ENCODE results near the gene LCAT.
"Not testable (repeated sequence)": the region's sequence is repeated elsewhere in the genome, so short reads cannot be mapped to it uniquely, and the experiment has no call there.

Gene LCAT

DNA sequence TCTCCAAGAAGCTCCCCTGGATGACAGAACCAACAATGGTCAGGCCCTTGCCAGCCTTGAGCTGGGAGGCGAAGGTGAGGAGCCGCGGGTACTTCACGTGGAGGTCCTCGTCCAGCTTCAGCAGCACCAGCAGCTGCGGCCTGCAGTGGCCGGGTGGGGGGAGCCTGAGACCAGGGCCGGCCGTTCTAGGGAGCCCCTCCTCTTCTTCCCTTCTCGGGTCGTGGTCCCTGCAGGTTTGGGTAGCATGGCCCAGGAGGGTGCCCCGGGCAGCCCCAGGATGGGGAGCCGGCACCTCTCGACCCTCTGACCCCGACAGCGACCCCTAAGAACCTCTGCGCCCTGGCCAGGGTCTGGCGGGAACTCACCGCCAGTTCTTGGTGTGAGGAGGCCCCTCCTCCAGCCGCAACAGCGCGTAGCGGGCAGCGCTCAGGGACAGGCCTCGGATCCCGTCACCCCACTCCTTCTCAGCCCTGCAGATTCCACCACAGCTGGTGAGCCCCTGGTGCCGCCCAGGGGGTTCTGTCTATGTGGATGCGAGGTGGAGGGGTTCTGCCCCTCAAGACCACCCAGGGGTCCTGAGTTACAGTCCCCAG lies 3.1 kb upstream of the LCAT start:
- Histone ChIP-seq H3K4me3 (no peak overlapping the region), H3K27me3 (ENCODE audit: low read depth) (no peaks in the 10 kb centered on the region), H3K9me3 (no peaks in the 10 kb centered on the region), H3K36me3 (replicated peaks) (peaks cover 65% of the 10 kb centered on the region), H3K4me1 (no peaks in the 10 kb centered on the region)
- in situ Hi-C loops (cut with MboI; ENCODE audit: low sequenced_read_pairs), result no loop called here
- DNase-seq (ENCODE audit: low spot score in 2 of 2), result no peak

DNA sequence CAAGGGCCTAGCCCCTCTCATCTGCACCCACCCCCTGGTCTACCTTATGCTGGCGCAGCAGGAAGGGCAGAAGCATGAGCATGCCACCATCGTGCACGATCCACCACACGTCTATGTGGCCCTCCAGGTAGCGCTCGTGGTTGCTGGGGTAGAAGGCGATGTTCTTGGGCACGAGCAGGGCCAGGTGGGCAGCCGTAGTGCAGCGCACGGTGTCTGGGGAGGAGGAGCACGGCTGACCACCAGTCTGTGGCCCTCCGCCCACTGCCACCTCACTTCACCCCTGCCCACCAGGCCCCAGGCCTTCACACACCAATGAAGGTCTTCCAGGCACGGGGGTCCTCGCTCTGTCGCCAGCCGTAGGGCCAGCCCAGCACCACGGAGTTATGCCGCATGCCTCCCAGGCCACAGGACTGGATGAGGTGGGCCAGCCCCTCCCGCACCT lies 2.2 kb upstream of the LCAT start:
- Histone ChIP-seq H3K4me1 (no peaks in the 10 kb centered on the region), H3K9me3 (no peaks in the 10 kb centered on the region), H3K4me3 (no peak overlapping the region), H3K27me3 (ENCODE audit: low read depth) (no peaks in the 10 kb centered on the region), H3K36me3 (replicated peaks) (peaks cover 65% of the 10 kb centered on the region)
- no peak for DNase-seq (ENCODE audit: low spot score in 2 of 2)
- in situ Hi-C loops (cut with MboI; ENCODE audit: low sequenced_read_pairs), result no loop called here

DNA sequence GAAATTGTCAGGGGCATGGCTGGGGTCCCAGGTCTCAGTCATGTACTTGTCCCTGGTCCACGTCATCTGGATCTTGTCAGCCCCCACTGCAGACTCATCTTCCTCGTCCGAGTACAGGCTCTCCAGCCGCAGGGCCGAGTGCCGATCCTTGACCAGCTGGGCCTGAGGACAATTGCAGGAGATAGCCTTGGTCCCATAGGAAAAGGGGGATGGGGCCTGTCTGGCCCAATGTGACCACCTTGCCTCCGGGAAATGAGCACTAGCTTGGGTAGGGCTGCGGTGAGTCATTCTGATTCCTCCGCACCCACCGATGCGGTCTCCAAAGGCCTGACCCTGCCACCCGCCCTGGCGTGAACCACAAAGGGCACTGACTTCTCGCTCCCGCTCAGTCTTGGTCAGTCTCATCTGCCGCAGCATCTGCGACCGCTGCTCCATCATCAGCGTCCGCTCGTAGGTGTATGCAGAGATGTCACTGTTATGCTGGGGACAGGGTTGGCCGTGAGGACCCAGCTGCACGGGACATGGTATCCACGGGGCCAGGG lies 1.5 kb upstream of the LCAT start:
- no peak for DNase-seq (ENCODE audit: low spot score in 2 of 2)
- Histone ChIP-seq H3K27me3 (ENCODE audit: low read depth) (no peaks in the 10 kb centered on the region), H3K36me3 (replicated peaks) (peaks cover 58% of the 10 kb centered on the region), H3K4me1 (no peaks in the 10 kb centered on the region), H3K4me3 (no peak overlapping the region), H3K9me3 (no peaks in the 10 kb centered on the region)
- in situ Hi-C loops (cut with MboI; ENCODE audit: low sequenced_read_pairs), result no loop called here

DNA sequence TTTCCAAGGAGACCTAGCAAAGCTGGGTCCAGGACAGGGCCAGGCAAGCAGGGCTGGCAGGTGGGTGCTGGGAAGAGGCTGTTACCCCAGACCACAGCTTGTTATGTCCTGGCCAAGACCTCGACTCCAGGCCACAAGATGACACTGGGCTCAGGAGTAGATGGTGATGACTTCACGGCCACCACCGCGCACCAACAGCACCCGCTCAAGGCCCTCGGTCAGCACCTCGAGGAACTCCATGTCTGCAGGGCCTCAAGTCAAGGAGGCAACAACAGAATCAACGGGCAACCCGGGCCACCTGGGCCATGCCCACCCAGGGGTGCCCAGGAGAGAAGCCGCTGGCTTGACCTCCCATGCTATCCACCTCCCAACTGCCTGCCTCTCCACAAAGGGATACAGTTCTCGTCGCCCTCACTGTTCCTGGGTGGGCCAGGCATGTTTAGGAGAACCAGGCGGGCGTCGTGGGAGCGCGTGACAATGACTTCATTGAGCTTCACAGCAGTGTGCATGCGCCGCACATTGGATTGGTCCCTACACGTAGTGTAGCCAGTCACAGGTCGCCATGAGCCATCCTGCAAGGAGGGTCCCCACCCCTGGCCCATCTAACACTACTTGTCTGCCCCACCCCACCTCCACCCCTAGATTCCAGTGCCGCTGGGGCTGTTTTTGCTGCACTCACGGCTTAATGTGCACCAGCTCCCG lies 921 bp upstream of the LCAT start:
- H3K4me1 ChIP-seq, result no peaks in the 10 kb centered on the region
- peaks cover 62% of the 10 kb centered on the region for H3K36me3 ChIP-seq (replicated peaks)
- DNase-seq (ENCODE audit: low spot score in 2 of 2), result no peak
- no peaks in the 10 kb centered on the region for H3K27me3 ChIP-seq (ENCODE audit: low read depth)
- H3K9me3 ChIP-seq, result no peaks in the 10 kb centered on the region
- H3K4me3 ChIP-seq, result no peak overlapping the region
- in situ Hi-C loops (cut with MboI; ENCODE audit: low sequenced_read_pairs), result no loop called here

DNA sequence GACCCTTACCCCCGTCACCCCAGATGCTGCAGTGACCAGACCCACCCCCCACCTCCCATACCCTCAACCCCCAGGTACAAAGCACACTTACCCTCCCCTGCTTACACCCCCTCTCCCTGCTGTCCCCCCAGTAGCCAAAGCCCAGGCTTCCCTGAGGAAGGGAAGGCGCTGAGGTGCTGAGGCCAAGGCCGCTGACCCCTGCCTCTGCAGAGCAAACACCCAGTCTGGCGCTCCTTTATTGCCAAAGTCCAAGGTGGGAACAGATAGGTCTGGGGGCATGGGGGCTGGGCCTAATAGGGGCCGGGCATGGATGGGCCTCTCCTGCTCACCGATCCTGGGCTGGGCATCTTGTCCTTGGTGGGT lies 683 bp downstream of the LCAT start:
- in situ Hi-C loops (cut with MboI; ENCODE audit: low sequenced_read_pairs), result no loop called here
- H3K36me3 ChIP-seq (replicated peaks), result peaks cover 63% of the 10 kb centered on the region
- no peak for DNase-seq (ENCODE audit: low spot score in 2 of 2)
- H3K4me1 ChIP-seq, result no peaks in the 10 kb centered on the region
- no peaks in the 10 kb centered on the region for H3K9me3 ChIP-seq
- no peaks in the 10 kb centered on the region for H3K27me3 ChIP-seq (ENCODE audit: low read depth)
- no peak overlapping the region for H3K4me3 ChIP-seq

DNA sequence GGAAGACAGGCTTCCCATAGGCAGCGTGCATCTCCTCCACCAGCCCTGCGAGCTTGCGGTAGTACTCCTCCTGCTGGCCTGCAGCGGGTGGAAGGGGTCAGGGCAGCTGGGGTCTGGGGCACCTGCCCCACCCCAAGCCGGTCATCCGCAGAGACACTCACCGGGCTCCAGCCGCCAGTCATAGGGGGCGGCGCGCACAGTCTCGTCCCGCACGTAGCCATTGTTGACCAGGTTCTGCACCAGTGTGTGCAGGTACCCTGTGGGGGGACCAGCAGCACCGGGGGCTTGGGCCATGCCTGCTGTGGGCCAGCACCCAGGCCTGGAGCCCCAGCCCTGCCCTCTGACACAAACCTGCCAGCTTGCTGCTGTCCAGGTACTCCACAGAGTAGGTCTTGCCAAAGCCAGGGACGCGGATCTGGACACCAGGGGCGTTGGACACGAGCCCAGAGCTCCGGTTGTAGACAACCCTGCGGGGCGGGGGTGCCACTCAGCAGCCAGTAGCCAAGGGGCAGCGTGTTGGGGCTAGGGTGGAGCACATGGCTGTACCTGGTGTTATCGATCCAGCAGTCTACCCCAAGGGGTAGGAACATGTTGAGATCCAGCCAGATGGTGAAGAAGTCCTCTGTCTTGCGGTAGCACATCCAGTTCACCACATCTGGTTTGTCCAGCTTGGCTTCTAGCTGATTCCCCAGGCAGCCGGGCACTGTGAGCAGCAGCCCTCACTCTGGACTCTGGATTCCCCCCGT lies 1.2 kb downstream of the LCAT start:
- no peak for DNase-seq (ENCODE audit: low spot score in 2 of 2)
- no peaks in the 10 kb centered on the region for H3K4me1 ChIP-seq
- in situ Hi-C loops (cut with MboI; ENCODE audit: low sequenced_read_pairs), result no loop called here
- H3K27me3 ChIP-seq (ENCODE audit: low read depth), result no peaks in the 10 kb centered on the region
- H3K9me3 ChIP-seq, result no peaks in the 10 kb centered on the region
- peaks cover 57% of the 10 kb centered on the region for H3K36me3 ChIP-seq (replicated peaks)
- H3K4me3 ChIP-seq, result no peak overlapping the region

DNA sequence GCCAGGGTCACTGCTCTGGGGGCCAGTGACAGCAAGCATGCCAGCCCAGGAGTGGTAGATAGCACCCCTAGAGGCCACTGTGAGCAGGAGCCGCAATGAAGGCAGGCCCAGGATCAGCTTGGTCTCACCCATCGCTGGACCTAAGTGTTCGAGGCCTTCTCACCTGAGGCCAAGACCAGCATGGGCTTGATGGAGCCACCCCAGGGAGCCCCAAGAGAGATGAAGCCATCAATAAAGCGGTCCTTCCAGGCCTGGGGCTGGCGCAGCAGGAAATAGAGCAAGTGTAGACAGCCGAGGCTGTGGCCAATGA lies 1.8 kb downstream of the LCAT start:
- peak in 1 of 2 experiments; percentile 70 for DNase-seq (ENCODE audit: low spot score in 2 of 2)
- in situ Hi-C loops (cut with MboI; ENCODE audit: low sequenced_read_pairs), result no loop called here
- no peaks in the 10 kb centered on the region for H3K9me3 ChIP-seq
- no peaks in the 10 kb centered on the region for H3K27me3 ChIP-seq (ENCODE audit: low read depth)
- no peaks in the 10 kb centered on the region for H3K4me1 ChIP-seq
- peaks cover 52% of the 10 kb centered on the region for H3K36me3 ChIP-seq (replicated peaks)
- H3K4me3 ChIP-seq, result no peak overlapping the region

DNA sequence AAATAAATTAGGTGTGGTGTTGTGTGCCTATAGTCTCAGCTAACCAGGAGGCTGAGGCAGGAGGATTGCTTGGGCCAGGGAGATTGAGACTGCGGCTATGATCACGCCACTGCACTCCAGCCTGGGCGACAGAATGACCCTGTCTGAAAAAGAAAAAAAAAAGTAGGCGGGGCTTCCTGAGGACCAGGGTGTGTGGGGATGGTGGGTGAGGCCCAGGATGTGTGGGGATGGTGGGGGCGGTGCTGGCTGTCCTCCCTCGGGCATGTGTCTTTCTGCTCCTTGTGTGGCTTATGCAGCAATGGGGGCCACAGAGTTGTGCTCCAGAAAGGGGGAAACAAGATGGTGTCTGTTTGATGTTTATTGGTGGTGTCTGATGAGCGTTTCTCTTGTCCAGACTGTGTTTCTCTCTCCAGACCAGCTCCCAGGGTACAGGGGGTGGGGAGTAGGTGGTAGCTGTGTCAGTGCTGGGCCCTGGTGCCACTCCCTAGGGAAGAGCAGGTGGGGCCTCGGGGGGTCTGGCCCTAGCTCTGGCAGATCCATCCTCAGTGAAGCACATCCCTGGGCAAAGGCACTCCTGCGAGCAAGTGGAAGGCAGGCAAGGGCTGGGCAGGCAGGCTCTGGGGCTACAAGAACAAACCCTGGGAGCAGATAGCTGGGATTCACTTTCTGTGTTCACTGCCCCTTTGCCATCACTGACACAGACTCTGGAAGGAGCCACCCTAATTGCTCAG lies 2.3 kb downstream of the LCAT start:
- Histone ChIP-seq H3K4me3 (no peak overlapping the region), H3K27me3 (ENCODE audit: low read depth) (no peaks in the 10 kb centered on the region), H3K9me3 (no peaks in the 10 kb centered on the region), H3K36me3 (replicated peaks) (peaks cover 48% of the 10 kb centered on the region), H3K4me1 (no peaks in the 10 kb centered on the region)
- in situ Hi-C loops (cut with MboI; ENCODE audit: low sequenced_read_pairs), result no loop called here
- no peak for DNase-seq (ENCODE audit: low spot score in 2 of 2)

DNA sequence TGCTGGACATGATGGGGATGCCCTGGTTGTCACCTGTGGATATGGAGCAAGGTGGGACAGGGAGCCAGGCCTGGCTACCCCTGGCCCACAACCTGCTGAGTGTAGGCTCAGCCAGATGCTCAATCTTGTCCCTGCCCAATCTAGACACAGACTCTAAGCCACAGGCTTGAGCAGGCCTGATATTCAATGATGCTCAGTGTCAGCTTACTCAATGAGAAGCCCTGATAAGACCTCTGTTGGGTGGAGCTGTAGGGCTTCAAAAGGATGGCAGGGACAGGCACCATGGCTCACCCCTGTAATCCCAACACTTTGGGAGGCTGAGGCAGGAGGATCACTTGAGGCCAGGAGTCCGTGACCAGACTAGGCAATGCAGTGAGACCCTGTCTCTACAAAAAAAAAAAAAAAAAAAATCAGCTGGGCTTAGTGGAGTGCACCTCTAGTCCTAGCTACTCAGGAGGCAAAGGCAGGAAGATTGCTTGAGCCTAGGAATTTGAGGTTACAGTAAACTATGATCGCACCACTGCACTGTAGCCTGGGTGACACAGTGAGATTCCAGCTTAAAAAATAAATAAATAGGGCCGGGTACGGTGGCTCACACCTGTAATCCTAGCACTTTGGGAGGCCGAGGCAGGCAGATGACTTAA lies 3.4 kb downstream of the LCAT start:
- H3K4me3 ChIP-seq, result no peak overlapping the region
- in situ Hi-C loops (cut with MboI; ENCODE audit: low sequenced_read_pairs), result no loop called here
- DNase-seq (ENCODE audit: low spot score in 2 of 2), result no peak
- H3K27me3 ChIP-seq (ENCODE audit: low read depth), result no peaks in the 10 kb centered on the region
- no peaks in the 10 kb centered on the region for H3K4me1 ChIP-seq
- no peaks in the 10 kb centered on the region for H3K9me3 ChIP-seq
- H3K36me3 ChIP-seq (replicated peaks), result peaks cover 41% of the 10 kb centered on the region

DNA sequence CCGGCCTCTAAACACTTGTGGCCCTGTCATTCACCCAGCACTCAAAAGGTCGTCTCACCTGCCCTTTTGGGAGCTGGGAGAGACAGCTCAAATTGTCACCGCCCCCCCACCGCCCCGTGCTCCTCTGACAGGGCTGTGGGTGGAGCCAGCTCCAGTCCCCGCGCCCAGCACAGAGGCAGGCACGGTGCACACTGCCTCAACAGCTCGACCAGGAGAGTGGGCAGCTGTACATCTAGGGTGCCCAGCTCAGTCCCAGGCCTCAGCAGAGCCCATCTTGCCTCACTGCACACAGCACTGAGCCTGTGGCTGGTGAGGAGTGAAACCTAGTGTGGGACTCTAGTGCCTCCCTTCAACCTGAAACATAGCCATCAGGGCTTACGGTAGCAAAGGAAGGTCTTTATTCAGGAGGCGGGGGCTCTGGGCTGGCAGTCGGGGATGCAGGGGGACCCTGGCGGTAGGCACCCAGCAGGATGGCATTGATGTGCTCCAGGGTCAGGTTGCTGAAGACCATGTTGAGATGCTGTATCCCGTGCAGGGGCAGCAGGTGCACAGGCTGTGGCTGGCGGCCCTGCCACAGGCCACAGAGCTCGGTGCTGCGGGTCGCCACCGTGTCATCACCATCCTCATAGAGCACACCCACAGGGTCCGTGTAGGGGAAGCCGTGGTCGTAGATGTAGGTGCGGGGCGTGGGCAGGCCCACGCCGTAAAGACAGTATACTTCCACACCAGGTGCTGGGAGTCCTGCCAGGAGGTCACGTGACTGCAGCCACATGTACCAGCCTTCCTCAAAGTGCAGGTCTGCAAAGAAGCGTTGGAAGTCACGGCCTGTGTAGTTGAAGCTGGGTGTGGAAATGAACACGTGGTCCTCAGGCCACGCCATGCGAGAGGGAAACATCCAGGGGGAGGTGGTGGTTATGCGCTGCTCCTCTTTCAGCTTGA lies 4.1 kb downstream of the LCAT start:
- Histone ChIP-seq H3K9me3 (no peaks in the 10 kb centered on the region), H3K4me1 (peaks cover 2% of the 10 kb centered on the region), H3K4me3 (no peak overlapping the region), H3K36me3 (replicated peaks) (peaks cover 33% of the 10 kb centered on the region), H3K27me3 (ENCODE audit: low read depth) (no peaks in the 10 kb centered on the region)
- DNase-seq (ENCODE audit: low spot score in 2 of 2), result no peak
- in situ Hi-C loops (cut with MboI; ENCODE audit: low sequenced_read_pairs), result no loop called here

DNA sequence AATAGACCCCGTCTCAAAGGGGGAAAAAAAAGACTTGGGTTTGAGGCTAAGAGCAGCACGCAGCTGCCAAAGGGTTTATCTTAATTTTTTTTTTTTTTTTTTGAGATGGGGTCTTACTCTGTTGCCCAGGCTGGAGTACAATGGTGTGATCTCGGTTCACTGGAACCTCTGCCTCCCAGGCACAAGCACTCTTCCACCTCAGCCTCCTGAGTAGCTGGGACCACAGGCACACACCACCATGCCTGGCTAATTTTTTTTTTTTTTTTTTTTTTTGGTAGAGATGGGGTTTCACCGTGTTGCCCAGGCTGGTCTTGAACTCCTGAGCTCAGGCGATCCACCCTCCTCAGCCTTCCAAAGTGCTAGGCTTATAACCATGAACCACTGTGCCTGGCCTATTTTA lies 6.2 kb downstream of the LCAT start:
- H3K4me3 ChIP-seq; H3K9me3 ChIP-seq; DNase-seq (ENCODE audit: low spot score in 2 of 2); H3K27me3 ChIP-seq (ENCODE audit: low read depth); in situ Hi-C loops (cut with MboI; ENCODE audit: low sequenced_read_pairs); H3K4me1 ChIP-seq: not testable (repeated sequence)
- H3K36me3 ChIP-seq (replicated peaks), result peaks cover 24% of the 10 kb centered on the region

DNA sequence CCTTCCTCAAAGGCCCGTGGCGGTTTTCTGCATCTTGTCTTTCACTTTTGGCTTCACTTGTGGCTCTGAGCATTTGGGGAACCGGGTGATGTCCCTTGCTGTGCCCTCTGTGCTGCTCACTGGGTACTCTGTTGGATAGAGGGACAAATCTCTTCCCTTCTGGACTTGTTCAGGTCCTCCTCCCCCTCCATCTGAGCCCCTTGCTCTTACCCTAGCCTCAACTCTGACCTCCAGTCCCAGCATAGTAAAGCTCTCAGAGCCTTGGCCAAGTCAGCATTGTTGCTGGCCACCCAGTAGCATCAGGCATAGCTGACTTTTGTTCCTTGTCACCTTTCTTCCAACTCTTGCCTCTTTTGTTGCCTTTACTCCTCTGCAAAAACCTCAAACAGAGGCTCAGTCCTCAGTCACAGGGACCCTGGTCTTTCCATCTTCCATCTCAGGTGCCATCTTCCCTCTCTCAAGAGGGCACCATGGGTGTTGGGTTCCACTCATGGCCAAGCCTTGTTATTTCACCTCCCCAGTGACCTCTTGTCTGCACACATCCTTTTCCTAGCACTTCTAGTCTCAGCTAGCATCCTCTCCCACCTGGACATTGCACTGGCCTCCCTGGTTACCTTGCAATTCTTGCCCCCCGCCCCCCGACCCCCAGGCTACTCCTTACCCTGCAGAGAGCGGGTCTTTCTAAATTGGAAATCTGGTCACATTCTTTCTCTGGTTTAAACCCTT lies 6.9 kb downstream of the LCAT start:
- H3K4me3 ChIP-seq, result peak overlapping the region; percentile 99
- no peaks in the 10 kb centered on the region for H3K9me3 ChIP-seq
- peaks cover 22% of the 10 kb centered on the region for H3K36me3 ChIP-seq (replicated peaks)
- in situ Hi-C loops (cut with MboI; ENCODE audit: low sequenced_read_pairs), result no loop called here
- no peak for DNase-seq (ENCODE audit: low spot score in 2 of 2)
- no peaks in the 10 kb centered on the region for H3K27me3 ChIP-seq (ENCODE audit: low read depth)
- peaks cover 9% of the 10 kb centered on the region for H3K4me1 ChIP-seq

Data from HAP-1 (cell line).